Activated T-cell treated with anti-CD3 and anti-CD28 coated beads for 48 hours (primary cell): ENCODE results near the gene OR2AG2.

ENCODE experiments used
- DNase-seq: peaks from one replicate; pipeline ENCODE4 v3.0.0-alpha.2; 2020; ENCODE audit warnings: low read depth

Gene OR2AG2

DNA sequence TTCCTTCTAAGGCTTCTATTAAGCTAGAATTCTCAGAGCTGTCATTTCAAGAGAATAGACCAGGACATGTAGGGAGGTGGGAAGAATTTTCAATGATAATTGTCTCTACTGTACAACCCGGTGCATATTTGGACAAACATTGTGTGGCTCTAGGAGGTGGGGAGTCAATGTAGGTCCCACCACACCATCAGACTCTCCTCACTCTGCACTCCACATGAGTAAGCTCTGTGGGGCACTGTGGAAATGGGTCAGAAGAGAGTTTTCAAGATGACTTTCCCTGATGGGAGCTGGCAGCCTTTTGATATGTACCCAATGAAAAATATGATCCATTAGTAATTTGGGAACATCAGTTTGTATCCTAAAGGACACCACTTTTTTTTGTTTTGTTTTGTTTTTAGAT is 33.2 kb downstream of the OR2AG2 start:
- no peak for DNase-seq

GRCh38 chr11:6737872-6738466 is 33.8 kb downstream of the OR2AG2 start:
- no peak for DNase-seq

- no peak for DNase-seq
These were observed 35.2 kb downstream of the OR2AG2 start for GRCh38 chr11:6736495-6737121.

DNA sequence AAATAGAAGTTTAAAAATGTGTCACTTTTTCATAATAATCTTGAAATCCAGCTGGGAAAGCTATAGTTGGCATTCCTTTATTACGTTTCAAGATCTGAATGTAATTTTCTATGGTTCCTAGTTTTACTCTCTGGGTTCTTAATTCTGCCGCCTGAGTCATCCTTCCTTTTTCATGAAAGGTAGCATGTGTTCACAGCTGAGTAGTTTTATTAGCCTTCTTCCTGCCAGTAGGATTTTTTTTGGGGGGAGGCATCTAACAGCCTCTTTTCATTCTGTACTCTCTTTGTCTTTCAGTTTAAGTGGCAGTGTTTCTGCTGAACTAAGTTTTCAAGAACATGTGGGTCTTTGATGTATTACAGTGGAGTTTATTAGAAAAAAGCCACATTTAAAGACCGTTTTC is 36.5 kb downstream of the OR2AG2 start:
- no peak for DNase-seq

DNA sequence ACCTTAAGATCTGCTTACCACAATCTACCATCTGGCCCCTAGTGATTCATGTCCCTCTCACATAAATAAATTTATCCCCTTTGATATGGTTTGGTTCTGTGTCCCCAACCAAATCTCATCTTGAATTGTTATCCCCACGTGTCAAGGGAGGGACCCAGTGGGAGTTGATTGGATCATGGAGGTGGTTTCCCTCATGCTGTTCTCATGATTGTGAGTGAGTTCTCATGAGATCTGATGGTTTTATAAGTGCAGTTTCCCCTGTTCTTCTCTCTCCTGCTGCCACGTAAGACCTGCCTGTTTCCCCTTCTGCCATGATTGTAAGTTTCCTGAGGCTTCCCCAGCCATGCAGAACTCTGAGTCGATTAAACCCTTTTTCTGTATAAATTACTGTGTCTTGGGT is 37.2 kb downstream of the OR2AG2 start:
- no peak for DNase-seq

- no peak for DNase-seq
These were observed 38.2 kb downstream of the OR2AG2 start for GRCh38 chr11:6733326-6734275.

DNA sequence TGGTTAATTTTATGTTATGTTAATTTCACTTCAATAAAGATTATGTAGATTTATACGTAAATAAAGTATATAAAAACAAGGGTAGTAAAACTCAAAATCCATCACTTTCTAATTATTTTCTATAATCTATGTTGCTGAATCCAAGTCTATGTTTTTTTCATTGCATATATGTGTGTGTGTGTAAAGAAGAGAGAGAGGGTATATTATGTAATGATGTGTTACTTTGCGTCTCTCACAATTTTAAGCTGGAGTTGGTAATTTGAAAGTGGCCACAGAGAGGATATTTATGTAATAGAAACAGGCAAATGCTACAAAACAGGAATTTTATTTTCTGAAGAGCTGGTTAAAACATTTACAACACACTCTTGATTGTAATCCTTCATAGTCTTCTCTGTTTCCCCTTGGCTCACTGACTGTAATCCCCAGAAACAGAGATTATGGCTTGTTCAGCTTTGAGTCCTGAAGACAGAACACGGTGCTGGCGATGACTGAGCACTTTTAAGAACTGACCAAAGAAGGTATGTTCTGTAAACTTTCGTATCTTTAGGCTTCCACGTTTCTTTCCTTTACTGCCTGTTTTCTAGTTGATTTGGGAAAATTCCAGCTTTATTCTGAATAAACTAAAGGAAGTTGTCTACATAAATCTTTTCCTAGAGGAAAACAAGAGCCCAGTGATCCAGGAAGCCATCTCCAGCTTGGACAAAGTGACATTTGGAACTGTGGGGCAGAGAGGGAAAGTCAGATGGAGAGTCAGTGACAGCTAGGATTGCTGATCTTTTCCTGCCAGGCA is 43.6 kb downstream of the OR2AG2 start:
- DNase-seq = no peak

GRCh38 chr11:6725386-6725896 is 46.3 kb downstream of the OR2AG2 start:
- DNase-seq = no peak

DNA sequence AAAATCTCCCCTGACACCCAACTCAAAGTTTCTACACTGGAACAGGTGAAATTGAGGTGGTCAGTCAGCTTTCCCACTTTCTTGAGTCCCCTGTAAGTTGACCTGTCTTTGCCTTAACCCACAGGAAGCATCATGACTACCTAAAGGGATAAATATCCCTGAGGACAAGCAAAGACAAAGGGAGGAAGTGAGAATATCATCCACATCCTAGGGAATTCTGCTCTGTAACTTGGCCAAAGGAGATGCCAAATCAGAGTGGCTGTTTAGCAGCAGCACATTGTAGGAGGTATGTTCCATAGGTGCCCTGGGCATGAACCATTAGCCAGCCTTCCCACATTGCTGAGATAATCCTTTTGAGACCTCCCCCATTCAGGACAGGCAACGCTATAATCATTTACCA is 47.8 kb downstream of the OR2AG2 start:
- no peak for DNase-seq

GRCh38 chr11:6721343-6721742 is 50.4 kb downstream of the OR2AG2 start:
- no peak for DNase-seq

DNA sequence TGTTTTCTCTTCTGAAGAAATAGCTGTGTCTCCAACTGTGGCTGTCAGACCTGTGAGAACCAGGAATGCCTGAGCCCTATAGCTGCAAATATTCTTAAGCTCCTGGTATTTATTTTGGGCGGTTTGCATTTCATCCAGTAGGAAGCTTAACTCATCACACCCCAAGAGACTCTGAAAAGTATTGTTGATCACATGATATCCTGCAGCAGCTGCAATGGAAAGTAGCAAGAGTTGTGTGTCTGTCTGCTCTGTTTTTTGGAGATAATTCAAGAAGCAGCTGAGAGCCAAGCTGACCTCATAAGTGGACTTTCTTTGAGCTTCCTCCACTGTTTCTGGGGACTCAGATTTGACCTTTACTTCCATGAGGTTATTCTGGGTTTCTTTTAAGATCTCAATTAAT is 52.2 kb downstream of the OR2AG2 start:
- DNase-seq = no peak

- DNase-seq = no peak
These were observed 54.4 kb downstream of the OR2AG2 start for GRCh38 chr11:6717426-6717825.
